HepG2 (cell line): ENCODE results near the gene CSTPP1. TPM values are rescaled to one million over a fixed set of nuclear protein-coding genes. Genes with fewer than 3 reads are reported as not detected.
A peak's percentile ranks its signal among the peaks of the same experiment; 100 is the strongest.

ENCODE experiments used
- ATF7-NPFF ChIP-seq: sonication (generic); formaldehyde crosslinking; IDR thresholded peaks from 2 replicates; pipeline ENCODE4 v1.8.1; 2023; ENCODE audit warnings: mild to moderate bottlenecking, low read depth, missing genetic modification reagents, moderate library complexity
- FOXK1 ChIP-seq: sonication (generic); formaldehyde crosslinking; IDR thresholded peaks from 2 replicates; pipeline ENCODE4 v1.4.0; 2020; ENCODE audit warnings: low read depth, missing genetic modification reagents, borderline replicate concordance
- KDM4B ChIP-seq: sonication (generic); formaldehyde crosslinking; IDR thresholded peaks from 2 replicates; pipeline ENCODE4 v1.4.0; 2020; ENCODE audit warnings: missing genetic modification reagents
- PCBP1 ChIP-seq: fragments of 200-400 bp; formaldehyde crosslinking; IDR thresholded peaks from 2 replicates; pipeline ENCODE4 v1.6.1; 2017; ENCODE audit warnings: mild to moderate bottlenecking, low read depth, low read length, borderline replicate concordance
- PHF20 ChIP-seq: sonication (generic); formaldehyde crosslinking; IDR thresholded peaks from 2 replicates; pipeline ENCODE4 v1.5.0; 2020; ENCODE audit warnings: mild to moderate bottlenecking, missing genetic modification reagents
- TCF7L2 ChIP-seq: IDR thresholded peaks from 2 replicates; pipeline ENCODE4 v1.6.1; 2011; ENCODE audit warnings: mild to moderate bottlenecking, low read depth, low read length, moderate library complexity
- ZNF333 ChIP-seq: sonication (generic); formaldehyde crosslinking; IDR thresholded peaks from 2 replicates; pipeline ENCODE4 v1.4.0; 2020; ENCODE audit warnings: mild to moderate bottlenecking, missing genetic modification reagents, borderline replicate concordance
- ZNF441 ChIP-seq: sonication (generic); formaldehyde crosslinking; IDR thresholded peaks from 2 replicates; pipeline ENCODE4 v1.7.0; 2021; ENCODE audit warnings: missing genetic modification reagents, borderline replicate concordance
- ZNF549 ChIP-seq: sonication (generic); formaldehyde crosslinking; IDR thresholded peaks from 2 replicates; pipeline ENCODE4 v1.5.0; 2020; ENCODE audit warnings: missing genetic modification reagents
- ZNF557 ChIP-seq: sonication (generic); formaldehyde crosslinking; IDR thresholded peaks from 2 replicates; pipeline ENCODE4 v1.4.0; 2020; ENCODE audit warnings: missing genetic modification reagents
- ZNF605 ChIP-seq: sonication (generic); formaldehyde crosslinking; IDR thresholded peaks from 2 replicates; pipeline ENCODE4 v1.8.0; 2022; ENCODE audit warnings: mild to moderate bottlenecking, missing genetic modification reagents
- ZNF776 ChIP-seq: sonication (generic); formaldehyde crosslinking; IDR thresholded peaks from 2 replicates; pipeline ENCODE4 v1.4.0; 2020; ENCODE audit warnings: mild to moderate bottlenecking, missing genetic modification reagents
- ZNF777 ChIP-seq: sonication (generic); formaldehyde crosslinking; IDR thresholded peaks from 2 replicates; pipeline ENCODE4 v1.4.0; 2020; ENCODE audit warnings: missing genetic modification reagents
- polyA plus RNA-seq, 8 experiments: library from polyadenylated mRNA; depleted of rRNA in 3 of 8; stranded (reverse) in 7 of 8; unstranded in 1 of 8; fragments of >200 nt; fragmentation: Illumina TruSeq in 4 of 8; extraction: Trizol in 4 of 8; gene quantifications; 2 replicates each; pipeline versions ENCODE4 v1.2.1 to v1.2.3, GENCODE V29; 2011 to 2016; ENCODE audit warnings: low read depth in 4 of 8, missing spikeins in 1 of 8, mixed read lengths in 1 of 8; ENCODE audit not compliant: insufficient read depth in 1 of 8
- total RNA-seq, 5 experiments: library from RNA; depleted of rRNA; stranded (reverse); fragments of >200 nt; fragmentation: Illumina TruSeq; extraction: Trizol; gene quantifications; 2 replicates each; pipeline ENCODE4 v1.2.3, GENCODE V29; 2016; ENCODE audit warnings: low read depth in 1 of 5
- TF ChIP-seq, protein P1 (sequence below): sonication (generic); formaldehyde crosslinking; IDR thresholded peaks from 2 replicates; pipeline ENCODE4 v1.8.1; 2023; ENCODE audit warnings: missing genetic modification reagents, inconsistent platforms, borderline replicate concordance
- TF ChIP-seq, protein P2 (sequence below): sonication (generic); formaldehyde crosslinking; IDR thresholded peaks from 2 replicates; pipeline ENCODE4 v1.4.0; 2020; ENCODE audit warnings: mild to moderate bottlenecking, missing genetic modification reagents
- TF ChIP-seq, protein P3 (sequence below): sonication (generic); formaldehyde crosslinking; IDR thresholded peaks from 2 replicates; pipeline ENCODE4 v1.5.1; 2020; ENCODE audit warnings: missing genetic modification reagents, mild to moderate bottlenecking, borderline replicate concordance
- TF ChIP-seq, protein P4 (sequence below): sonication (generic); formaldehyde crosslinking; IDR thresholded peaks from 2 replicates; pipeline ENCODE4 v1.4.0; 2020; ENCODE audit warnings: missing genetic modification reagents
- TF ChIP-seq, protein P5 (sequence below): sonication (generic); formaldehyde crosslinking; IDR thresholded peaks from 2 replicates; pipeline ENCODE4 v1.4.0; 2020; ENCODE audit warnings: low read depth, missing genetic modification reagents
- TF ChIP-seq, protein P6 (sequence below): sonication (generic); formaldehyde crosslinking; IDR thresholded peaks from 2 replicates; pipeline ENCODE4 v1.4.0; 2020; ENCODE audit warnings: missing genetic modification reagents, borderline replicate concordance

Gene CSTPP1
- total and polyA plus RNA-seq, 2 of the 13 experiments (the other 11 are each of a cell fraction or from before 2014, with no cell fraction given): 12.3 to 14.6 TPM

DNA sequence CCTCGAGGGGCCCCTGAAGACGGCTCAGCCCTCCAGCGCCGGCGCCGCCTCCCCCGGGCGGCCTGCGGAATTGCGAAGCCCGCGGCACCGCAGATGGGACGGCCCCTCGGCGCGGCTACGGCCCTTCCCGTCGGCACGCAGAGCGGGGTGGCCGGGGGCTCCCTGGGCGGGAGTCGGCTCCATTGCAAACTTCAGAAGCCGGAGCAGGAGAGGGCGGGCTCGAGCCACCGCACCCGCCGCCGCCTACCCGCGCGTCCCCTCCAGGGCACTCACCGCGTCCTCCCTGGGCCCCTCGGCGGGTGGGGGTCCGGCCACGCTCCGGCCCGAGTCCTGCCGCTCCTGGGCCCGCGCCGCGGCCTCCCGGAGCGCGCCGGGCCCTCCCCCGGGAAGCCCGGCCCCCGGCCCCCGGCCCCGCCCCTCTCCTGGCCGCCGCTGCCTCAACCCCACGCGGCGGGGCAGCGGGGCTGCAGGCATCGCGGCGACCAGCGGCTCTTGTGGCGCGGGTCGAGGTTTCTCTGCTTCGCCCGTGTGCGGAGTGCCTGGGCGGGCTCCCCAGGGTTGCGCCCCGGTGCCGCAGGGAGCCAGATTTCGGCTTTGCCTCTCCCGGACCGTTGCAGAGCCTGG is 249.6 kb downstream of the CSTPP1 start, which contains the start of gene PACSIN3 (continued):
- TF ChIP-seq ZNF777 (CRISPR knock-in tag) (peak; percentile 85), ZNF549 (CRISPR knock-in tag) (no peak), FOXK1 (no peak), ZNF605 (no peak; the same call in 1 of the 2 replicates), PCBP1 (0 out of 2 replicates have a peak, but pooled peaks have one; percentile 44), TCF7L2 (no peak), ATF7-NPFF (no peak; the same call in 1 of the 2 replicates), ZNF776 (CRISPR knock-in tag) (no peak), ZNF333 (CRISPR knock-in tag) (no peak; the same call in 1 of the 2 replicates), PHF20 (CRISPR knock-in tag) (no peak), ZNF441 (CRISPR knock-in tag) (0 out of 2 replicates have a peak, but pooled peaks have one; percentile 6), KDM4B (CRISPR knock-in tag) (peak; percentile 33; the same call in 1 of the 2 replicates), ZNF557 (CRISPR knock-in tag) (no peak)
- TF ChIP-seq, protein P1, sequence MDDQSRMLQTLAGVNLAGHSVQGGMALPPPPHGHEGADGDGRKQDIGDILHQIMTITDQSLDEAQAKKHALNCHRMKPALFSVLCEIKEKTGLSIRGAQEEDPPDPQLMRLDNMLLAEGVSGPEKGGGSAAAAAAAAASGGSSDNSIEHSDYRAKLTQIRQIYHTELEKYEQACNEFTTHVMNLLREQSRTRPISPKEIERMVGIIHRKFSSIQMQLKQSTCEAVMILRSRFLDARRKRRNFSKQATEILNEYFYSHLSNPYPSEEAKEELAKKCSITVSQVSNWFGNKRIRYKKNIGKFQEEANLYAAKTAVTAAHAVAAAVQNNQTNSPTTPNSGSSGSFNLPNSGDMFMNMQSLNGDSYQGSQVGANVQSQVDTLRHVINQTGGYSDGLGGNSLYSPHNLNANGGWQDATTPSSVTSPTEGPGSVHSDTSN: no peak
- TF ChIP-seq, protein P2, sequence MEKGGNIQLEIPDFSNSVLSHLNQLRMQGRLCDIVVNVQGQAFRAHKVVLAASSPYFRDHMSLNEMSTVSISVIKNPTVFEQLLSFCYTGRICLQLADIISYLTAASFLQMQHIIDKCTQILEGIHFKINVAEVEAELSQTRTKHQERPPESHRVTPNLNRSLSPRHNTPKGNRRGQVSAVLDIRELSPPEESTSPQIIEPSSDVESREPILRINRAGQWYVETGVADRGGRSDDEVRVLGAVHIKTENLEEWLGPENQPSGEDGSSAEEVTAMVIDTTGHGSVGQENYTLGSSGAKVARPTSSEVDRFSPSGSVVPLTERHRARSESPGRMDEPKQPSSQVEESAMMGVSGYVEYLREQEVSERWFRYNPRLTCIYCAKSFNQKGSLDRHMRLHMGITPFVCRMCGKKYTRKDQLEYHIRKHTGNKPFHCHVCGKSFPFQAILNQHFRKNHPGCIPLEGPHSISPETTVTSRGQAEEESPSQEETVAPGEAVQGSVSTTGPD (CRISPR knock-in tag): no peak
- TF ChIP-seq, protein P3, sequence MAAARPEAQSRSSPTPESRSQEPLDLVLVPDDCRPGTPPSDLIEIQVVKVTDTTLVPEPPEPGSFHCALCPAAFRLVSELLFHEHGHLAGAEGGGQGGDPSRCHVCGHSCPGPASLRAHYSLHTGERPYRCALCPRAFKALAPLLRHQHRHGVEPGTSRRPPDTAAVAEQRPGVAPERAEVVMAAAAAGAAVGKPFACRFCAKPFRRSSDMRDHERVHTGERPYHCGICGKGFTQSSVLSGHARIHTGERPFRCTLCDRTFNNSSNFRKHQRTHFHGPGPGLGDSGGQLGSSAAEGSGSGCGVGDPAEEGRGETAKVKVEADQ (CRISPR knock-in tag): no peak
- TF ChIP-seq, protein P4, sequence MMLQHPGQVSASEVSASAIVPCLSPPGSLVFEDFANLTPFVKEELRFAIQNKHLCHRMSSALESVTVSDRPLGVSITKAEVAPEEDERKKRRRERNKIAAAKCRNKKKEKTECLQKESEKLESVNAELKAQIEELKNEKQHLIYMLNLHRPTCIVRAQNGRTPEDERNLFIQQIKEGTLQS (CRISPR knock-in tag): no peak
- TF ChIP-seq, protein P5, sequence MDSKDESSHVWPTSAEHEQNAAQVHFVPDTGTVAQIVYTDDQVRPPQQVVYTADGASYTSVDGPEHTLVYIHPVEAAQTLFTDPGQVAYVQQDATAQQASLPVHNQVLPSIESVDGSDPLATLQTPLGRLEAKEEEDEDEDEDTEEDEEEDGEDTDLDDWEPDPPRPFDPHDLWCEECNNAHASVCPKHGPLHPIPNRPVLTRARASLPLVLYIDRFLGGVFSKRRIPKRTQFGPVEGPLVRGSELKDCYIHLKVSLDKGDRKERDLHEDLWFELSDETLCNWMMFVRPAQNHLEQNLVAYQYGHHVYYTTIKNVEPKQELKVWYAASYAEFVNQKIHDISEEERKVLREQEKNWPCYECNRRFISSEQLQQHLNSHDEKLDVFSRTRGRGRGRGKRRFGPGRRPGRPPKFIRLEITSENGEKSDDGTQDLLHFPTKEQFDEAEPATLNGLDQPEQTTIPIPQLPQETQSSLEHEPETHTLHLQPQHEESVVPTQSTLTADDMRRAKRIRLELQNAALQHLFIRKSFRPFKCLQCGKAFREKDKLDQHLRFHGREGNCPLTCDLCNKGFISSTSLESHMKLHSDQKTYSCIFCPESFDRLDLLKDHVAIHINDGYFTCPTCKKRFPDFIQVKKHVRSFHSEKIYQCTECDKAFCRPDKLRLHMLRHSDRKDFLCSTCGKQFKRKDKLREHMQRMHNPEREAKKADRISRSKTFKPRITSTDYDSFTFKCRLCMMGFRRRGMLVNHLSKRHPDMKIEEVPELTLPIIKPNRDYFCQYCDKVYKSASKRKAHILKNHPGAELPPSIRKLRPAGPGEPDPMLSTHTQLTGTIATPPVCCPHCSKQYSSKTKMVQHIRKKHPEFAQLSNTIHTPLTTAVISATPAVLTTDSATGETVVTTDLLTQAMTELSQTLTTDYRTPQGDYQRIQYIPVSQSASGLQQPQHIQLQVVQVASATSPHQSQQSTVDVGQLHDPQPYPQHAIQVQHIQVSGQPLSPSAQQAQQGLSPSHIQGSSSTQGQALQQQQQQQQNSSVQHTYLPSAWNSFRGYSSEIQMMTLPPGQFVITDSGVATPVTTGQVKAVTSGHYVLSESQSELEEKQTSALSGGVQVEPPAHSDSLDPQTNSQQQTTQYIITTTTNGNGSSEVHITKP: 0 out of 2 replicates have a peak, but pooled peaks have one; percentile 31
- TF ChIP-seq, protein P6, sequence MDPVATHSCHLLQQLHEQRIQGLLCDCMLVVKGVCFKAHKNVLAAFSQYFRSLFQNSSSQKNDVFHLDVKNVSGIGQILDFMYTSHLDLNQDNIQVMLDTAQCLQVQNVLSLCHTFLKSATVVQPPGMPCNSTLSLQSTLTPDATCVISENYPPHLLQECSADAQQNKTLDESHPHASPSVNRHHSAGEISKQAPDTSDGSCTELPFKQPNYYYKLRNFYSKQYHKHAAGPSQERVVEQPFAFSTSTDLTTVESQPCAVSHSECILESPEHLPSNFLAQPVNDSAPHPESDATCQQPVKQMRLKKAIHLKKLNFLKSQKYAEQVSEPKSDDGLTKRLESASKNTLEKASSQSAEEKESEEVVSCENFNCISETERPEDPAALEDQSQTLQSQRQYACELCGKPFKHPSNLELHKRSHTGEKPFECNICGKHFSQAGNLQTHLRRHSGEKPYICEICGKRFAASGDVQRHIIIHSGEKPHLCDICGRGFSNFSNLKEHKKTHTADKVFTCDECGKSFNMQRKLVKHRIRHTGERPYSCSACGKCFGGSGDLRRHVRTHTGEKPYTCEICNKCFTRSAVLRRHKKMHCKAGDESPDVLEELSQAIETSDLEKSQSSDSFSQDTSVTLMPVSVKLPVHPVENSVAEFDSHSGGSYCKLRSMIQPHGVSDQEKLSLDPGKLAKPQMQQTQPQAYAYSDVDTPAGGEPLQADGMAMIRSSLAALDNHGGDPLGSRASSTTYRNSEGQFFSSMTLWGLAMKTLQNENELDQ (CRISPR knock-in tag): no peak
